Suprapubic skin (tissue), 4 donors: Measurements from ENCODE around the gene TCL1B. TPM values are rescaled to one million over a fixed set of nuclear protein-coding genes. Genes with fewer than 3 reads are reported as not detected.

Experiments
- DNase-seq, 2 donors: peaks; one replicate each; pipeline ENCODE4 v3.0.0-alpha.2; 2019; ENCODE audit warnings: low spot score in 2 of 2
- H3K27ac ChIP-seq: fragments of 200-600 bp; sonication (generic); one replicate; pipeline ENCODE4 v1.5.1; 2019
- H3K27me3 ChIP-seq: fragments of 200-600 bp; sonication (generic); one replicate; pipeline ENCODE4 v1.5.1; 2019
- H3K36me3 ChIP-seq: fragments of 200-600 bp; sonication (generic); one replicate; pipeline ENCODE4 v1.5.1; 2019
- H3K4me1 ChIP-seq: fragments of 200-600 bp; sonication (generic); one replicate; pipeline ENCODE4 v1.5.1; 2019
- H3K4me3 ChIP-seq: fragments of 200-600 bp; sonication (generic); one replicate; pipeline ENCODE4 v1.5.1; 2019; ENCODE audit warnings: mild to moderate bottlenecking
- H3K9me3 ChIP-seq: fragments of 200-600 bp; sonication (generic); one replicate; pipeline ENCODE4 v1.5.1; 2019
- EP300 ChIP-seq: sonication (generic); formaldehyde crosslinking; IDR thresholded peaks from one replicate; pipeline ENCODE4 v1.6.1; 2017; ENCODE audit warnings: antibody characterized with exemption
- POLR2A ChIP-seq, 2 donors: fragments of 450-650 bp; IDR thresholded peaks; one replicate each; pipeline ENCODE4 v1.6.1; 2017; ENCODE audit warnings: antibody characterized with exemption in 2 of 2, mild to moderate bottlenecking in 2 of 2, moderate library complexity in 2 of 2
- POLR2AphosphoS5 ChIP-seq, 3 donors: sonication (generic); formaldehyde crosslinking; IDR thresholded peaks; one replicate each; pipeline ENCODE4 v1.6.1; 2017; ENCODE audit warnings: antibody characterized with exemption in 3 of 3
- WGBS: methylation state at CpG from one replicate; pipeline ENCODE4 v1.1.5; 2018; 5-methylcytosine and 5-hydroxymethylcytosine counted together
- total RNA-seq, 4 donors: library from RNA; depleted of rRNA; stranded (reverse); fragments of >200 nt; gene quantifications; one replicate each; pipeline ENCODE4 v1.1.0, GENCODE V29; 2016
- TF ChIP-seq, protein P1 (sequence below), 2 donors: fragments of 200-600 bp in 1 of 2; fragments of 450-650 bp in 1 of 2; sonication (generic) in 1 of 2; IDR thresholded peaks; one replicate each; pipeline ENCODE4 v1.5.1; 2016 to 2019; ENCODE audit warnings: antibody characterized with exemption in 2 of 2, mild to moderate bottlenecking in 1 of 2, moderate library complexity in 1 of 2

The TCL1B gene
- total RNA-seq, 4 donors from 2014 or later = not detected

DNA sequence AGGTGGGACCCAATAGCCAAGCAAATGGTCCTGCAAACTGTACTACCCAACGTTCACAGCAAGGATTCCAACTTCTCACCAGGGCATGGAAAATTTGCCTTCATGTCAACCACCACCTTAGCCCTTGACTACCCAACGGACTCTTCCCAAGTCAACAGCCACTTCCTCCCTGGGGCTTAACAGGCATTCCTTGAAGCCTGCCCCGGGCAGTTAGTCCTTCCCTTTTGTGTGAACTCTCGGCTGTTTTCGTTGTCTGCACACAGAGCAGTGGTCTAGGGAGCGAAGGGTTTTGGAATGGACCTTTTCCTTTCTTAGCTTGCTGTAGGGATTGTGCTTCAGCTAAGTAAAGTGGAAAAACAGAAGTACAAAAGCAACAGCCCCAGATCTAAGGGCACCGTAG is 35.2 kb upstream of the TCL1B start:
- H3K27me3 ChIP-seq = peaks cover 5% of the 10 kb centered on the region
- H3K4me3 ChIP-seq = no peak overlapping the region
- 74% methylated on average over 7 of the region's 7 CpGs for WGBS
- no peaks in the 10 kb centered on the region for H3K36me3 ChIP-seq
- DNase-seq = no peak
- TF ChIP-seq EP300 (no peak), POLR2AphosphoS5 (IDR thresholded peaks at IDR 0.05) (no peak), POLR2A (IDR thresholded peaks at IDR 0.05) (no peak)
- TF ChIP-seq, protein P1, sequence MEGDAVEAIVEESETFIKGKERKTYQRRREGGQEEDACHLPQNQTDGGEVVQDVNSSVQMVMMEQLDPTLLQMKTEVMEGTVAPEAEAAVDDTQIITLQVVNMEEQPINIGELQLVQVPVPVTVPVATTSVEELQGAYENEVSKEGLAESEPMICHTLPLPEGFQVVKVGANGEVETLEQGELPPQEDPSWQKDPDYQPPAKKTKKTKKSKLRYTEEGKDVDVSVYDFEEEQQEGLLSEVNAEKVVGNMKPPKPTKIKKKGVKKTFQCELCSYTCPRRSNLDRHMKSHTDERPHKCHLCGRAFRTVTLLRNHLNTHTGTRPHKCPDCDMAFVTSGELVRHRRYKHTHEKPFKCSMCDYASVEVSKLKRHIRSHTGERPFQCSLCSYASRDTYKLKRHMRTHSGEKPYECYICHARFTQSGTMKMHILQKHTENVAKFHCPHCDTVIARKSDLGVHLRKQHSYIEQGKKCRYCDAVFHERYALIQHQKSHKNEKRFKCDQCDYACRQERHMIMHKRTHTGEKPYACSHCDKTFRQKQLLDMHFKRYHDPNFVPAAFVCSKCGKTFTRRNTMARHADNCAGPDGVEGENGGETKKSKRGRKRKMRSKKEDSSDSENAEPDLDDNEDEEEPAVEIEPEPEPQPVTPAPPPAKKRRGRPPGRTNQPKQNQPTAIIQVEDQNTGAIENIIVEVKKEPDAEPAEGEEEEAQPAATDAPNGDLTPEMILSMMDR (IDR thresholded peaks at IDR 0.05) = no peak
- H3K9me3 ChIP-seq = no peaks in the 10 kb centered on the region
- no peaks in the 10 kb centered on the region for H3K4me1 ChIP-seq
- no peak overlapping the region for H3K27ac ChIP-seq

DNA sequence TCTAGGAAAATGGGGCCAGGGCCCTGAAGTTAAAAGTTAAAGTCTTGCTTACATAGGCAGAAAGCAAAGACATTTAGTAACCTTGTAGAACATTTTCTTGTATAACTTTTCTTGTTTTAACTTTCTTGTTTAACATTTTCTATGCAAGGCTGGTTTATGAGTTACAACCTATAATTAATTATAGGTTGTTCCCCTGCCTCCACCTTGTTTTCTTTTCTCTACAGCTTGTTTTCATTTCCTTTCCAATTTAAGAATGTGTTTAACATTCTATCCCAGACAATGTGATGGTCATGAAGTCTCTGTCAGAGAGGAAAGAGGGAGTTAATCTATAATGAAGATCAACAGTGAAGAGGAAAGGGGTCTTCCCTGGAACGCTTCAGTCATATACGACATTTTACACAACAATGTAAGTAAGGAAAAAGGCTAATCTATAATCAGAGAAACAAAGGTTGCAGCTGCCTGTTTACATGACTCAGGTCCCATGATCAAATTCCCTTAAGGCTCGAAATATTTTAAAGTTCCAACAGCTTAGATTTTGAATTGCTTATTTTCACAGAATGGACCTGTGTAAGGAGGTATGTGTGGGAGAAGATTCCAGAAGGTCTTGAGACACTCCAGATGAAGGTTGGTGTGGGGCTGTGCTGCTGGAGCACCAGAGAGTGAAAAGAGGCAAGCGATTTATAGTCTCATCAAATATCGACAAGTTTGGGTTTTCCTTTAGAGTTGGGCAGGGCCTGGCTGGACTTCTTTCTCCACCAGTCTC is 34.2 kb upstream of the TCL1B start:
- TF ChIP-seq POLR2AphosphoS5 (IDR thresholded peaks at IDR 0.05) (no peak), POLR2A (IDR thresholded peaks at IDR 0.05) (no peak), EP300 (no peak)
- TF ChIP-seq, protein P1 (IDR thresholded peaks at IDR 0.05) = no peak
- Histone ChIP-seq H3K4me3 (no peak overlapping the region), H3K27me3 (no peaks in the 10 kb centered on the region), H3K27ac (no peak overlapping the region), H3K4me1 (no peaks in the 10 kb centered on the region), H3K9me3 (no peaks in the 10 kb centered on the region), H3K36me3 (no peaks in the 10 kb centered on the region)
- 51% methylated on average over 5 of the region's 5 CpGs for WGBS
- DNase-seq = no peak

DNA sequence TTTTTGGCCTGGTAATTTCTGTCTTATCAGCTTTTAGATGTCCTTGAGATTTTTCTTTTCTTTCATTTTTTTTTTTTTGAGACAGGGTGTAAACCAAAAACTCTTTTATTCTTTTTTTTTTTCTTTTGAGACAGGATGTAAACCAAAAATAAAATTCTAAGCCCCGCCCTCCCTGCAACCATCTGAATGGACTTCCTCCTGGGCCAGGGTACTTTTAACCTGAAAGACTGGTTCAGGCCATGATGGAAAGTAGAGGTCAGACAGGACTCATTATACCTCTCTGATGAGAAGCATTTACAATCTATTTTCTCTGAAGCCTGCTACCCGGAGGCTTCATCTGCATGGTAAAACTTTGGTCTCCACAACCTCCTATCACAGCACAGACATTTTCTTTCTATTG is 33.5 kb upstream of the TCL1B start:
- Histone ChIP-seq H3K27ac (no peak overlapping the region), H3K4me3 (no peak overlapping the region), H3K36me3 (no peaks in the 10 kb centered on the region), H3K4me1 (no peaks in the 10 kb centered on the region), H3K27me3 (peaks cover under 1% of the 10 kb centered on the region), H3K9me3 (no peaks in the 10 kb centered on the region)
- no peak for DNase-seq
- no peak for TF ChIP-seq EP300
- TF ChIP-seq, protein P1 (IDR thresholded peaks at IDR 0.05) = no peak
- TF ChIP-seq POLR2A (IDR thresholded peaks at IDR 0.05) = no peak
- no peak for TF ChIP-seq POLR2AphosphoS5 (IDR thresholded peaks at IDR 0.05)
- WGBS = 80% methylated on average over 2 of the region's 2 CpGs

DNA sequence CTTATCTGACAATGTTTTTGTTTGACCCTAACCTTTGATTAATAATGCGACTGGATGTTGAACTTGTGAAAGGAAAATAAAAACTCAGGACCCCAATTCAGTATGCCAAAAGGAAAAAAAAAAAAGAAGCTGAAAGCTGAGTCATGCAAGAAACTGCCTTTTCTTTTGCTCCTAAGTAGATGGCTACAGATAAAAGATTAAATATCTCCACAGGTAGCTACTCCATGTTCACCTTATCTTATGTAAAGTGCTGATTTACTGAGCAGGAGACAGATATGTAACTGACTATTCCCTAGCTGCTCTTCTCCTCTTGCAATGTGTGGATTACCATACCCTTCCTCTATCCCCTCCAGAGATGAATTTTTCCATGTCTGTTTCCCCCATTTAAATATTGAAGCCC is 30.8 kb upstream of the TCL1B start:
- WGBS = 91% methylated on average over 1 of the region's 1 CpG
- no peak for DNase-seq
- no peak overlapping the region for H3K27ac ChIP-seq
- no peak for TF ChIP-seq EP300
- no peak for TF ChIP-seq POLR2AphosphoS5 (IDR thresholded peaks at IDR 0.05)
- TF ChIP-seq, protein P1 (IDR thresholded peaks at IDR 0.05) = no peak
- TF ChIP-seq POLR2A (IDR thresholded peaks at IDR 0.05) = no peak
- no peaks in the 10 kb centered on the region for H3K9me3 ChIP-seq
- H3K36me3 ChIP-seq = no peaks in the 10 kb centered on the region
- H3K4me3 ChIP-seq = no peak overlapping the region
- H3K27me3 ChIP-seq = peaks cover 24% of the 10 kb centered on the region
- peaks cover 6% of the 10 kb centered on the region for H3K4me1 ChIP-seq

DNA sequence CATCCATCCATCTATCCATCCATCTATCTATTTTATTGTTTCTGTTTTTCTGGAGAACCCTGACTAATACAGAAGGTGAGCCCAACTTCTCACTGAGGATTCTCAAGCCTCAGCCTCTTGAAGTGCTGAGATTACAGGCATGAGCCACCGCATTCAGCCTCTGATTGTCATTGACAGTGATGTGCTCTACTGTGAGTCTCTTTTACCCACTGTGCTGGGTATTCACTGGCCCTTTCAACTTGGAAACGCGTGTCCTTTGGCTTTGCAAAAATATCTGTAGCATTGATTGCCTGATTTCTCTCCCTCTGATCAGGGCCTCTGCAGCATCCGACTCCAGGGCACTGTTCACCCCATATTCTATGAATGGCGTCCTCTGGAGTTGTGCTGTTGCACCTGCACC is 29.6 kb upstream of the TCL1B start:
- Histone ChIP-seq H3K9me3 (no peaks in the 10 kb centered on the region), H3K4me3 (no peak overlapping the region), H3K27ac (no peak overlapping the region), H3K36me3 (no peaks in the 10 kb centered on the region), H3K27me3 (peaks cover 27% of the 10 kb centered on the region), H3K4me1 (peaks cover 8% of the 10 kb centered on the region)
- no peak for DNase-seq
- WGBS = 84% methylated on average over 5 of the region's 5 CpGs
- TF ChIP-seq POLR2A (IDR thresholded peaks at IDR 0.05) (no peak), EP300 (no peak), POLR2AphosphoS5 (IDR thresholded peaks at IDR 0.05) (no peak)
- TF ChIP-seq, protein P1 (IDR thresholded peaks at IDR 0.05) = no peak
